ENCODE measurements around the gene EPS8L1. TPM values are rescaled to one million over a fixed set of nuclear protein-coding genes. Genes with fewer than 3 reads are reported as not detected.
"Not testable (repeated sequence)": the region's sequence is repeated elsewhere in the genome, so short reads cannot be mapped to it uniquely, and the experiment has no call there.

Gene EPS8L1
- total RNA-seq, 1 donor from 2014 or later: 7.9 TPM

DNA sequence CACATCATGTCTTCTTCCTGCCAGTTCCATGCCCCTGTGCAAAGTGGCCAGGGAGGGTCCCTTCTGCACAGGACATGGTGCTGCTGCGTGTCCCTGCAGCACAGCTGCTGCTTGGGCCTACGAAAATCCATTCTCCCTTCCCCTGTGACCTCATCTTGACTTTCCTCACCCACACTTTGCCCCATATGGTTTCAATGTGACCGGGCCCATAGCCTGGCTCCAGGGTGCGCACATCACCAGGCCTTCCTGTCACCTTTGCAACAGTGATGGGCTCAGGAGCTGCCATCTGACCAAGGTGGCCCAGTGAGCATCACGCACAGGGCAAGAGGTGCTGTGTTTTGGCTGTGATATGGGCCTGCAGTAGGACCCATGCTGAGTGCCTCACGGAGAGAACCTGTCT lies 30.9 kb downstream of the EPS8L1 start:
- TF ChIP-seq, protein P1, sequence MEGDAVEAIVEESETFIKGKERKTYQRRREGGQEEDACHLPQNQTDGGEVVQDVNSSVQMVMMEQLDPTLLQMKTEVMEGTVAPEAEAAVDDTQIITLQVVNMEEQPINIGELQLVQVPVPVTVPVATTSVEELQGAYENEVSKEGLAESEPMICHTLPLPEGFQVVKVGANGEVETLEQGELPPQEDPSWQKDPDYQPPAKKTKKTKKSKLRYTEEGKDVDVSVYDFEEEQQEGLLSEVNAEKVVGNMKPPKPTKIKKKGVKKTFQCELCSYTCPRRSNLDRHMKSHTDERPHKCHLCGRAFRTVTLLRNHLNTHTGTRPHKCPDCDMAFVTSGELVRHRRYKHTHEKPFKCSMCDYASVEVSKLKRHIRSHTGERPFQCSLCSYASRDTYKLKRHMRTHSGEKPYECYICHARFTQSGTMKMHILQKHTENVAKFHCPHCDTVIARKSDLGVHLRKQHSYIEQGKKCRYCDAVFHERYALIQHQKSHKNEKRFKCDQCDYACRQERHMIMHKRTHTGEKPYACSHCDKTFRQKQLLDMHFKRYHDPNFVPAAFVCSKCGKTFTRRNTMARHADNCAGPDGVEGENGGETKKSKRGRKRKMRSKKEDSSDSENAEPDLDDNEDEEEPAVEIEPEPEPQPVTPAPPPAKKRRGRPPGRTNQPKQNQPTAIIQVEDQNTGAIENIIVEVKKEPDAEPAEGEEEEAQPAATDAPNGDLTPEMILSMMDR (IDR thresholded peaks at IDR 0.05): no peak
- Mint-ChIP-seq H3K36me3 (ENCODE audit: low read depth) (peaks cover 24% of the 10 kb centered on the region), H3K4me3 (ENCODE audit: unreplicated experiment) (no peak overlapping the region), H3K27me3 (ENCODE audit: low read depth) (no peaks in the 10 kb centered on the region), H3K9me3 (ENCODE audit: low read depth) (no peaks in the 10 kb centered on the region), H3K27ac (ENCODE audit: unreplicated experiment) (peak overlapping the region; percentile 47), H3K4me1 (ENCODE audit: low read depth) (peaks cover 6% of the 10 kb centered on the region)
- DNase-seq (ENCODE audit: low spot score): peak; percentile 20

DNA sequence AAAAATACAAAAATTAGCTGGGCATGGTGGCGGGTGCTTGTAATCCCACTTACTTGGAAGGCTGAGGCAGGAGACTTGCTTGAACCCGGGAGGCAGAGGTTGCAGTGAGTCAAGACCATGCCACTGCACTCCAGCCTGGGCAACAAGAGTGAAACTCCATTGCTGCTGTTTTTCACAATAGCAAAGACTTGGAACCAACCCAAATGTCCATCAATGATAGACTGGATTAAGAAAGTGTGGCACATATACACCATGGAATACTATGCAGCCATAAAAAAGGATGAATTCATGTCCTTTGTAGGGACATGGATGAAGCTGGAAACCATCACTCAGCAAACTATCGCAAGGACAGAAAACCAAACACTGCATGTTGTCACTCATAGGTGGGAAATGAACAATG lies 31.6 kb downstream of the EPS8L1 start:
- H3K27ac Mint-ChIP-seq (ENCODE audit: unreplicated experiment); H3K9me3 Mint-ChIP-seq (ENCODE audit: low read depth); H3K4me1 Mint-ChIP-seq (ENCODE audit: low read depth); H3K4me3 Mint-ChIP-seq (ENCODE audit: unreplicated experiment); H3K27me3 Mint-ChIP-seq (ENCODE audit: low read depth): not testable (repeated sequence)
- peak; percentile 12 for DNase-seq (ENCODE audit: low spot score)
- H3K36me3 Mint-ChIP-seq (ENCODE audit: low read depth): peaks cover 22% of the 10 kb centered on the region

DNA sequence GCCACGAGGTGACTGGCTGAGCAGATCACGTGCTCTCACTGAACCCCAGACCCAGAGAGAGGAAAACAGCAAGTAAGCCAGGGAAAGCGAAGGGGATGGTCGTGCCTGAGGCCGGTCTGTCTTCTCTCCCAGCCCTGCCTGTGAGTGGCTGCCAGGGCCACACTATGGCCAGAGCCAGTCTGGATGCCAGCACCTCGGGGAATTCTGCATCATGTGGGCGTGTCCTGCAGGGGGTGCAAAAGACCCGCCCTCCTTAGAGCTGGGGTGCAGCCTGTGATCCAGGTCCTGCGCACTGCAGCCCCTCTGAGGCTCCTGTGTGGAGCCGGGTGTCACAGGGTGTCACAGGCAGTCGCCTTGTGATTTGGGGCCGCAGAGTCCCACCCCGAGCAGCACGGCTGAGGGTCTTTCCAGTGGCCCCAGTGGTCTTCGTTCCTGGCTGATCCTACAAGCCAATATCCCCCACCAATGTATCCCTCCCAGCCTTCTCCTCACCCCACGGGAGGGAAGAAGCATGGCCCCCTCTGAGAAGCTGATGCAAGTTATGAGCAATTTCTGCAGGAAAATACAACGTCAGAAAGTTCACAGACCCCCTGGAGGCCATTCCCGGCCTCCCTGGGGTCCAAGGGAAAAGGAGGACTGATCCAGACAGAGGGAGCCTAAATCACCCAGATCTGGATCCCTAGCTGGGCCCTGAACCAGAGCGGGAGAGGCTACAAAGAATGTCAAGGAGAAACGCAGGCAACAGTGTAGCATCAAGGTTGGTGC lies 34.0 kb downstream of the EPS8L1 start:
- TF ChIP-seq, protein P1 (IDR thresholded peaks at IDR 0.05): no peak
- H3K27ac Mint-ChIP-seq (ENCODE audit: unreplicated experiment): peak overlapping the region; percentile 85
- H3K4me1 Mint-ChIP-seq (ENCODE audit: low read depth): peaks cover 20% of the 10 kb centered on the region
- no peak for DNase-seq (ENCODE audit: low spot score)
- H3K4me3 Mint-ChIP-seq (ENCODE audit: unreplicated experiment): no peak overlapping the region
- peaks cover 12% of the 10 kb centered on the region for H3K36me3 Mint-ChIP-seq (ENCODE audit: low read depth)
- H3K9me3 Mint-ChIP-seq (ENCODE audit: low read depth): no peaks in the 10 kb centered on the region
- H3K27me3 Mint-ChIP-seq (ENCODE audit: low read depth): no peaks in the 10 kb centered on the region

GRCh38 chr19:55111238-55111831 lies 35.7 kb downstream of the EPS8L1 start:
- Mint-ChIP-seq H3K9me3 (ENCODE audit: low read depth) (no peaks in the 10 kb centered on the region), H3K4me1 (ENCODE audit: low read depth) (peaks cover 36% of the 10 kb centered on the region), H3K36me3 (ENCODE audit: low read depth) (peaks cover 8% of the 10 kb centered on the region), H3K27me3 (ENCODE audit: low read depth) (no peaks in the 10 kb centered on the region), H3K4me3 (ENCODE audit: unreplicated experiment) (no peak overlapping the region), H3K27ac (ENCODE audit: unreplicated experiment) (peak overlapping the region; percentile 50)
- TF ChIP-seq, protein P1 (IDR thresholded peaks at IDR 0.05): no peak
- DNase-seq (ENCODE audit: low spot score): no peak

DNA sequence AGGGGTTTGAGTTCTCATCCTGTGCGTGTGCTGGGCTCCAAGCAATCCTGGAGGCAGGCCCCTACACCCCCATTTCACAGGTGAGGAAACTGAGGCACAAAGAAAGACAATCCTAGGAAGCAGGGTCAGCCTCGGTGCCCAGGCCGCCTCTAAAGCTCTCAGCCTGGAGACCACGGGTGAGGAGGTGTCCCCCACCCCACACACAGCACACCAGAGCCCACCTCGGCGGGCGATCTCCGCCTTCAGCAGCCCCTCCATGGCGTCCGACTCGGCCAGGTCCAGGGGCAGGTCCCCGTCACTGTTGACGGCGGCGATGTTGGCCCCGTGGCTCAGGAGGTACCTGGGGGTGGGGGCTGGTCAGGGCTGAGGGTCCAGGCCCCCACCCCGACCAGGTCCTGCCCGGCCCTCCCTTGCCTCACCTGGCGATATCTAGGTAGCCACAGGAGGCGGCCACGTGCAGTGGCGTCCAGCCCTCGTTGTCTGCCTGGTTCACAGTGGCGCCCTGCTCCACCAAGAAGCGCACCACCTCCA lies 36.6 kb downstream of the EPS8L1 start:
- H3K9me3 Mint-ChIP-seq (ENCODE audit: low read depth): no peaks in the 10 kb centered on the region
- H3K27ac Mint-ChIP-seq (ENCODE audit: unreplicated experiment): no peak overlapping the region
- peaks cover 36% of the 10 kb centered on the region for H3K4me1 Mint-ChIP-seq (ENCODE audit: low read depth)
- peaks cover 4% of the 10 kb centered on the region for H3K36me3 Mint-ChIP-seq (ENCODE audit: low read depth)
- no peak for DNase-seq (ENCODE audit: low spot score)
- no peaks in the 10 kb centered on the region for H3K27me3 Mint-ChIP-seq (ENCODE audit: low read depth)
- TF ChIP-seq, protein P1 (IDR thresholded peaks at IDR 0.05): no peak
- no peak overlapping the region for H3K4me3 Mint-ChIP-seq (ENCODE audit: unreplicated experiment)
